GM03348 (cell line): ENCODE data around the gene PLCH1.

Source experiments
- DNase-seq: peaks from one replicate; pipeline ENCODE4 v3.0.0; 2012; ENCODE audit warnings: low spot score

The PLCH1 gene

DNA sequence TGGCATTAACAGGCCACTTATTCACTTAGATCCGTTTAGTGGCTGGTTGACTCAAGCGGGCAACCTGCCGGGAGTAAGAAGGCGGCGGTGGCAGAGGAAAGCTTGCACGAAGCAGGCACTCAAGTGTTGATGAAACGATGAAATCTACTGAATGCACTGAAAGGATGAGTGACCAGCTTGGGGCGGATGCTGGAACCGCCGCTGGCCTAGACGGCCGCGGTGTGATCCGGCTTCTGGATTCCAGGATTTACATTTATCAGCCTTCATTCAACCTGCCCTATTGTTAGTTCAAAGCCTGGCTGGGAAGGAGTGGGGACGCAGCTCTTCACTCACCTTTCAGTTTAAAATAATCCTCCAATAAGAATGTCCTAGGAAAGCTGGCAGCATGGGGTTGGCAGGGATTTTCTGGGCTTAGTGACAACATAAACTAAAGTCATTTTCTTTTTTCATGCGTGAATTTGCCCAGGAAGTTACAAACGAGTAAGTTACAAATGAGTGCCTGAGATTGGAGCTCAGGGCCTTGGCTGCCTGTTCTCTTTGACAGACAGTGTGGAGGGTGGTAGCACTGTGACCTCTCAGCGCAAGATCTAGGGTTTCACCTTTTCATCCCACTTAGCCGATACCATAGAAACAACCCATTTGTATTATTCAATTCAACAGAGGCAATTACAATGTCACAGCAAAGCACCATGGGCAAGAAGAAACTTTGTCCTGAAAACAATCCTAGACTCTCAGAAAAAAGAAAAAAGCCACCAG lies 1.1 kb upstream of the PLCH1 start:
- no peak for DNase-seq

DNA sequence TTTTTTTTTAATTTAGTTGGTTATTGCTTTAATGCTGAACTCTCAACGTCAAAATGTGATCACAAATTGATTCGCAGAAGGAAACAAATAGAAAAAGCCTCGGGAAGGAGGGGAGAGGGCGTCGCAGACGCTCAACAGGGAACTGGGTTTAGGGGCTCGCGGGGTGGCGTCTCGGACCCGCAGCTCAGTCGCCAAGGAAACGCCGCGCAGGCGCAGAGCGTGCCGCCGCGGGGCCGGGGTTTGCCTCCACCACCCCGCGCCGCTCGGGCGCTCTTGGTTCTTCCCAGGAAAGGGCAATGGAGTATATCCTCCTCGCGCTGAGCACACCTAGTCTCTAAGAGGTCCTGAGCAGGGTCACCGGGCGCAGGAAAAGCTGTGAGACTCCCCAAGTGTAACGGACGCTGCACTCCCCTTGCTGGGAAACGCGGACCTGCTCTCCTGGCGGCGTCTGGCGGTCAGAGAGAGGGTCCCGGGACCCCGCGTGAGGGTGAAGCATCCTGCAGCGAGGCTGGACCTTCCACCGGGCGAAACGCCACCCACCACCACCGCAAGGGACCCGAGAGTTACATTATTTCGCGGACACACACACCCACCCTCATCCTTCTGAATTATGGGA lies 753 bp downstream of the PLCH1 start:
- peak; percentile 92 for DNase-seq

- DNase-seq: peak; percentile 19
Observed at GRCh38 chr3:155743606-155744005, 1.3 kb downstream of the PLCH1 start.

GRCh38 chr3:155742349-155742965 lies 2.4 kb downstream of the PLCH1 start:
- no peak for DNase-seq

DNA sequence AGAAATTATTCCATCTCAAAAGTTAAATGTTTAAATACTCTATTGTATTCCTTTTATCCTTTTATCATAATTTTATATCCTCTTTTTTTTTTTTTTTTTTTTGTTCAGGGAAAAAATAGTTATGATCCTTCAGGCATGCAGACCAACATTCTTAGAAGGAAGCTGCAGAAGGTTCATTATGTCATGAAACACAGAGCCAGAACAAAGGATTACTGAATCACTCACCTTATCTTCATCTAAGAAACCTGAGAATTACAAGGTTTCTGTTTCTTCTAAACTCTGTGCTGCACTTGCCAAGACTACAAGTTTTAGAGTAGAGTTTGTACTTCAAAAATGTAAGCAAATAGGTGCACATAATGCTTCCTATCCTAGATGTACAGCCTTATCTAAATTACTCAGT lies 3.3 kb downstream of the PLCH1 start:
- no peak for DNase-seq

- no peak for DNase-seq
Observed at GRCh38 chr3:155741101-155741500, 3.8 kb downstream of the PLCH1 start.

GRCh38 chr3:155739154-155739553 lies 5.7 kb downstream of the PLCH1 start:
- DNase-seq: no peak

DNA sequence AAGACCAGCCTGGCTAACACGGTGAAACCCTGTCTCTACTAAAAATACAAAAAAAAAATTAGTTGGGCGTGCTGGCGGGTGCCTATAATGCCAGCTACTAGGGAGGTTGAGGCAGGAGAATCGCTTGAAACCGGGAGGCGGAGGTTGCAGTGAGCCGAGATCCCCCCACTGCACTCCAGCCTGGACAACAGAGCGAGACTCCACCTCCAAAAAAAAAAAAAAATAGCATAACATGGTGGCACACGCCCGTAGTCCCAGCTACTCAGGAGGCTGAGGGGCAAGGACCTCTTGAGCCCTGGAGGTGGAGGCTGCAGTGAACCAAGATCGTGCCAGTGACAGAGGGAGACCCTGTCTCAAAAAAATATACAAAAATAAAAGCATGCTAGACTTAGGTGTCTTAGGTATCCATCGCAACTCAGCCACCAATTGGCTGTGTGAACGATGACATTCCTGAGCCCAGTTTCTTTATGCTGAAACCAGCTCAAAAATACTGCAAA lies 6.2 kb downstream of the PLCH1 start:
- no peak for DNase-seq

GRCh38 chr3:155737844-155738460 lies 6.9 kb downstream of the PLCH1 start:
- no peak for DNase-seq

GRCh38 chr3:155736381-155736780 lies 8.5 kb downstream of the PLCH1 start:
- no peak for DNase-seq

DNA sequence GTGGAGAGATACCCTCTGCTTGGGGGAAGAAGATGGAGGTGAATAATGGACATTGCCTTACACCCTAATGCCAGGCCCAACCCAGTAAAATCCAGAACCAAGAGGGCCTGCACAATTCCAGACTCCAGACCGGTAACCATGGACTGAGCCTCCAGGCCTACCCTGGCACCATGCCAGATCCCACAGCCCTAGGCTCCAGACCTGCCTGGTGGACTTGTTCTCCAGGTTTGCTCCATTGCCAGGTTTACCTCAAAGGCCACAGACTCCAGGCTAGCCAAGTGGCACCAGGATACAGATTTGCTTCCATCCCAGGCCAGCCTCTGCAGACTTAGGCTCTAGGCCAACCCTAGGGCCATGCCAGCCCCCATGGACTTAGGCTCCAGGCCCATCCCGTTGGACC lies 14.0 kb downstream of the PLCH1 start:
- no peak for DNase-seq

DNA sequence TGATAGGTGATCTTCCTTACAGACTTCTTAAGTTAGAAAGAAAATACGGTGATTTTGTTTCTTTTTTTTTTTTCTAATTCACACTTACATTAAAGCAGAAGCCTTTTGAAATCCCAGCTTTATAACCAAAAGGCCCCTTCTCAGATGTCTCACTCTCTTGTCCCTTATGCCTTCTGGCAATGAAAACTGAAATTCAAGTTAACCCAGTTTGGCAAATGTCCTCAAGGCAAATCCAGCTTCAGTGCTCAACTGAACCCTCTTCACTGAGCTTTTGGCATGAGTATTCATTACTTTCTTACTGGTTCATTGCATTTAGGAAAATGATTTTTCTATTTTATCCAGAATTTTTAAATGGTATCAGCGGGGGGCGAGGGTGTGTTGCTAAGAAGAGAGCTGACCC lies 17.0 kb downstream of the PLCH1 start:
- DNase-seq: no peak

- no peak for DNase-seq
Observed at GRCh38 chr3:155714295-155714718, 30.6 kb downstream of the PLCH1 start.

DNA sequence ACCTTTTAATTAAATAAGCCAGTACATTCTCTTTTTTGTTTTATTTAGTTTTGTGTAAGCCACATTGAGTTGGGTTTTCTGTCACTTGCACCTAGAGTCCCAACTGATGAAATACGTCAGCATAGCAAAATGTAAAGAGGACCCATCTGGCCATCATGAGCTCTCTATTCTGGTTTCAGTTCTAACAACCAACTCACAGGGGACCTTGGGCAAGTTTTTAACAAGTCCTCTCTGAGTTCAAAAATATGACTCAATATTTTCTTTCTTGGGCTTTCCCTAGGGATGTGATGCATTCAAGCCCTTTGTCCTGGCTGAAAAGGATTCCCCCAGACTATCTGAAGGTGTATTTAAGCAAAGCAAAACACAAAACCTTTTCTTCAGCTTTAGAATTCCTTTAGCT lies 32.9 kb downstream of the PLCH1 start:
- peak; percentile 26 for DNase-seq

- no peak for DNase-seq
Observed at GRCh38 chr3:155704771-155705559, 39.9 kb downstream of the PLCH1 start.

DNA sequence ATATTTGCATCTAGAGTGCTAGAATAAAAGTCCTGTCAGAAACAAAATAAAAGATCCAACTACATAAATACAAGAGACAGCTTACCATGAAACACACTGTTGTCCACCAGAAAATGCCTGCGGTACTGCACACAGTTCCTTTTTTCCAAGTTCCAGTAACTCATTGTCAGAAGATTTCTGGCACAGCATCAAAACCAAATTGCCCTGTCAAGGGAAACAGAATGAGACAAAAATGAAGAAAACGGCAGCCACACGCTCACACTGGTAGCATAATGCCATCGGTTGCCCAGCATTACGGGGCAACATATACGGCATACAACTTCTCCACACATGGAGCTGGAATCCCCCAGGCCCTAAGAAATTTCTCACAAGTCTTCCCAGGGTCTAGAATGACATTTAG lies 40.8 kb downstream of the PLCH1 start:
- no peak for DNase-seq

- DNase-seq: no peak
Observed at GRCh38 chr3:155702745-155703591, 41.9 kb downstream of the PLCH1 start.

GRCh38 chr3:155701882-155702465 lies 42.9 kb downstream of the PLCH1 start:
- DNase-seq: peak; percentile 66

GRCh38 chr3:155697542-155697941 lies 47.3 kb downstream of the PLCH1 start:
- DNase-seq: no peak

- no peak for DNase-seq
Observed at GRCh38 chr3:155690921-155691320, 54.0 kb downstream of the PLCH1 start.

DNA sequence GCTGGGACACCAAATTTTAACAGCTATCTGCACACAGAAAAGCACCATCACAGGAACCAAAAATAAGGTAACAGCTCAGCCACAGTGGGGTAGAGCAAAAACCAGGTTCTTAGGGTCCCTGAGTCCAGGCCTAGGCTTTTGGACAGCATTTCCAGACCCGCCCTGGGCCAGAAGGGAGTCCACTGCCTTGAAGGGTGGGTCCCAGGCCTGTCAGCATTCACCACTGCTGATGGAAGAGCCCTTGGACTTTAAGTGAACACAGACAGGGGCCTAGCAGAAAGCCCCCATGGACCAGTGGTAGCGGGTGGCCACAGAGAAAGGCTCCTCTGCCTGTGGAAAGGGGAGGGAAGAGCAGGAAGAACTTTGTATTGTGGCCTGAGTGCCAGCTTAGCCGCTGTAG lies 56.4 kb downstream of the PLCH1 start:
- DNase-seq: no peak
